Stimulated activated naive B cell treated with anti-CD40 and anti-IgM and Interleukin-4, amounts not matched to agents 10 μg/mL and 1 μg/mL and 100 μg/mL, for 72 hours (primary cell): Measurements from ENCODE around the gene DGKH.
A peak's percentile ranks its signal among the peaks of the same experiment; 100 is the strongest.
"Not testable (repeated sequence)": the region's sequence is repeated elsewhere in the genome, so short reads cannot be mapped to it uniquely, and the experiment has no call there.

Experiments
- ATAC-seq, 2 donors: fragments of 150-1000 bp; cut with Tn5 transposase; replicated peaks; 2 replicates each; pipeline ENCODE4 v1.10.0; 2021; ENCODE audit warnings: moderate library complexity in 1 of 2
- DNase-seq: peaks from one replicate; pipeline ENCODE4 v3.0.0; 2021
- H3K27ac Mint-ChIP-seq: one replicate; pipeline ENCODE4 v1.8.0; 2022; ENCODE audit warnings: mild to moderate bottlenecking, mixed read lengths
- H3K27me3 Mint-ChIP-seq, 2 donors: one replicate each; pipeline ENCODE4 v1.8.0; 2022; ENCODE audit warnings: mixed read lengths in 2 of 2
- H3K36me3 Mint-ChIP-seq, 2 donors: one replicate each; pipeline ENCODE4 v1.8.0; 2022; ENCODE audit warnings: mixed read lengths in 2 of 2, mild to moderate bottlenecking in 1 of 2
- H3K4me1 Mint-ChIP-seq, 2 donors: one replicate each; pipeline ENCODE4 v1.8.0; 2022; ENCODE audit warnings: mixed read lengths in 2 of 2, mild to moderate bottlenecking in 1 of 2
- H3K4me3 Mint-ChIP-seq, 2 donors: one replicate each; pipeline ENCODE4 v1.8.0; 2022; ENCODE audit warnings: mild to moderate bottlenecking in 2 of 2, mixed read lengths in 2 of 2, moderate library complexity in 1 of 2
- H3K9me3 Mint-ChIP-seq, 2 donors: one replicate each; pipeline ENCODE4 v1.8.0; 2022; ENCODE audit warnings: mixed read lengths in 2 of 2, mild to moderate bottlenecking in 1 of 2

Gene DGKH

GRCh38 chr13:42155251-42155650, 106.8 kb downstream of the DGKH start:
- H3K36me3 Mint-ChIP-seq: peaks cover 8 to 9% of the 10 kb centered on the region in 2 donors
- H3K27ac Mint-ChIP-seq: no peak overlapping the region
- no peak overlapping the region for H3K4me3 Mint-ChIP-seq
- H3K4me1 Mint-ChIP-seq: no peaks in the 10 kb centered on the region
- no peaks in the 10 kb centered on the region for H3K9me3 Mint-ChIP-seq
- no peaks in the 10 kb centered on the region for H3K27me3 Mint-ChIP-seq
- DNase-seq: no peak
- ATAC-seq: no peak

- H3K4me3 Mint-ChIP-seq, H3K27ac Mint-ChIP-seq, H3K4me1 Mint-ChIP-seq, ATAC-seq, DNase-seq, H3K27me3 Mint-ChIP-seq, H3K9me3 Mint-ChIP-seq: not testable (repeated sequence)
- H3K36me3 Mint-ChIP-seq: peaks cover 13 to 19% of the 10 kb centered on the region in 2 donors
Measured at GRCh38 chr13:42163338-42163737, 114.9 kb downstream of the DGKH start.

GRCh38 chr13:42163910-42164309, 115.5 kb downstream of the DGKH start:
- not testable (repeated sequence) for H3K27me3 Mint-ChIP-seq, H3K9me3 Mint-ChIP-seq, H3K4me1 Mint-ChIP-seq, H3K4me3 Mint-ChIP-seq, ATAC-seq, DNase-seq, H3K27ac Mint-ChIP-seq
- H3K36me3 Mint-ChIP-seq: peaks cover 13 to 19% of the 10 kb centered on the region in 2 donors

GRCh38 chr13:42164557-42165125, 116.2 kb downstream of the DGKH start:
- no peaks in the 10 kb centered on the region for H3K4me1 Mint-ChIP-seq

GRCh38 chr13:42168496-42168895, 120.0 kb downstream of the DGKH start:
- Mint-ChIP-seq H3K9me3 (no peaks in the 10 kb centered on the region), H3K27me3 (no peaks in the 10 kb centered on the region), H3K4me3 (no peak overlapping the region), H3K4me1 (no peaks in the 10 kb centered on the region), H3K36me3 (peaks cover 4 to 9% of the 10 kb centered on the region in 2 donors), H3K27ac (no peak overlapping the region)
- ATAC-seq: no peak
- DNase-seq: no peak

More at GRCh38 chr13:42164557-42165125, 116.2 kb downstream of the DGKH start:
- no peaks in the 10 kb centered on the region for H3K27me3 Mint-ChIP-seq
- DNase-seq (no peak), ATAC-seq (no peak)
- H3K27ac Mint-ChIP-seq: peak overlapping the region; percentile 62
- H3K9me3 Mint-ChIP-seq: no peaks in the 10 kb centered on the region
- no peak overlapping the region for H3K4me3 Mint-ChIP-seq
- H3K36me3 Mint-ChIP-seq: peaks cover 17 to 19% of the 10 kb centered on the region in 2 donors

- Mint-ChIP-seq H3K27ac (no peak overlapping the region), H3K4me3 (no peak overlapping the region), H3K27me3 (no peaks in the 10 kb centered on the region), H3K36me3 (peaks cover 10 to 16% of the 10 kb centered on the region in 2 donors), H3K4me1 (no peaks in the 10 kb centered on the region), H3K9me3 (no peaks in the 10 kb centered on the region)
- no peak for DNase-seq
- ATAC-seq: no peak
Measured at GRCh38 chr13:42170029-42170428, 121.6 kb downstream of the DGKH start.

GRCh38 chr13:42173789-42174343, 125.4 kb downstream of the DGKH start:
- Mint-ChIP-seq H3K27me3 (no peaks in the 10 kb centered on the region), H3K27ac (no peak overlapping the region), H3K4me3 (no peak overlapping the region), H3K4me1 (no peaks in the 10 kb centered on the region), H3K9me3 (no peaks in the 10 kb centered on the region), H3K36me3 (peaks cover 12 to 13% of the 10 kb centered on the region in 2 donors)
- no peak for DNase-seq
- ATAC-seq: no peak

GRCh38 chr13:42174344-42175162, 126.1 kb downstream of the DGKH start:
- DNase-seq: no peak
- no peaks in the 10 kb centered on the region for H3K27me3 Mint-ChIP-seq
- no peak overlapping the region for H3K4me3 Mint-ChIP-seq
- peaks cover 9 to 13% of the 10 kb centered on the region in 2 donors for H3K36me3 Mint-ChIP-seq
- no peak overlapping the region for H3K27ac Mint-ChIP-seq
- ATAC-seq: no peak
- H3K4me1 Mint-ChIP-seq: no peaks in the 10 kb centered on the region
- no peaks in the 10 kb centered on the region for H3K9me3 Mint-ChIP-seq

GRCh38 chr13:42176294-42176693, 127.8 kb downstream of the DGKH start:
- H3K36me3 Mint-ChIP-seq: peaks cover 10 to 15% of the 10 kb centered on the region in 2 donors
- DNase-seq: no peak
- ATAC-seq: no peak
- no peak overlapping the region for H3K27ac Mint-ChIP-seq
- H3K9me3 Mint-ChIP-seq: no peaks in the 10 kb centered on the region
- H3K4me3 Mint-ChIP-seq: no peak overlapping the region
- no peaks in the 10 kb centered on the region for H3K4me1 Mint-ChIP-seq
- no peaks in the 10 kb centered on the region for H3K27me3 Mint-ChIP-seq

GRCh38 chr13:42177189-42177588, 128.7 kb downstream of the DGKH start:
- ATAC-seq (no peak), DNase-seq (no peak)
- Mint-ChIP-seq H3K27me3 (no peaks in the 10 kb centered on the region), H3K9me3 (no peaks in the 10 kb centered on the region), H3K4me1 (no peaks in the 10 kb centered on the region), H3K36me3 (peaks cover 14 to 19% of the 10 kb centered on the region in 2 donors), H3K27ac (no peak overlapping the region), H3K4me3 (no peak overlapping the region)

GRCh38 chr13:42181381-42181953, 133.0 kb downstream of the DGKH start:
- no peak for ATAC-seq
- H3K27me3 Mint-ChIP-seq: no peaks in the 10 kb centered on the region
- no peaks in the 10 kb centered on the region for H3K4me1 Mint-ChIP-seq
- peaks cover 9 to 12% of the 10 kb centered on the region in 2 donors for H3K36me3 Mint-ChIP-seq
- no peak overlapping the region for H3K27ac Mint-ChIP-seq
- no peaks in the 10 kb centered on the region for H3K9me3 Mint-ChIP-seq
- DNase-seq: no peak
- no peak overlapping the region for H3K4me3 Mint-ChIP-seq

GRCh38 chr13:42189061-42189460, 140.6 kb downstream of the DGKH start:
- H3K27me3 Mint-ChIP-seq: no peaks in the 10 kb centered on the region
- H3K9me3 Mint-ChIP-seq: no peaks in the 10 kb centered on the region
- H3K36me3 Mint-ChIP-seq: peaks cover 7 to 8% of the 10 kb centered on the region in 2 donors
- H3K27ac Mint-ChIP-seq: no peak overlapping the region
- H3K4me3 Mint-ChIP-seq: no peak overlapping the region
- ATAC-seq: no peak
- no peak for DNase-seq
- peaks cover 0 to 1% of the 10 kb centered on the region in 2 donors for H3K4me1 Mint-ChIP-seq

- ATAC-seq: no peak
- Mint-ChIP-seq H3K27ac (no peak overlapping the region), H3K27me3 (no peaks in the 10 kb centered on the region), H3K9me3 (no peaks in the 10 kb centered on the region), H3K4me3 (no peak overlapping the region), H3K36me3 (peaks cover 9 to 11% of the 10 kb centered on the region in 2 donors), H3K4me1 (peaks cover 0 to 1% of the 10 kb centered on the region in 2 donors)
- DNase-seq: no peak
Measured at GRCh38 chr13:42190529-42190928, 142.1 kb downstream of the DGKH start.

GRCh38 chr13:42211704-42212464, 163.4 kb downstream of the DGKH start:
- no peak overlapping the region for H3K27ac Mint-ChIP-seq
- no peak for DNase-seq
- no peak for ATAC-seq
- H3K36me3 Mint-ChIP-seq: peaks cover 23% of the 10 kb centered on the region in 2 donors
- no peaks in the 10 kb centered on the region for H3K27me3 Mint-ChIP-seq
- H3K4me1 Mint-ChIP-seq: no peaks in the 10 kb centered on the region
- H3K4me3 Mint-ChIP-seq: no peak overlapping the region
- peaks cover 0 to 2% of the 10 kb centered on the region in 2 donors for H3K9me3 Mint-ChIP-seq
